ENCODE measurements around the gene SKIC2. TPM values are rescaled to one million over a fixed set of nuclear protein-coding genes. Genes with fewer than 3 reads are reported as not detected.
"Not testable (repeated sequence)": the region's sequence is repeated elsewhere in the genome, so short reads cannot be mapped to it uniquely, and the experiment has no call there.

SKIC2 gene
- total and polyA plus RNA-seq, 9 donors: 24.6 to 59.4 (median 42.1) TPM

DNA sequence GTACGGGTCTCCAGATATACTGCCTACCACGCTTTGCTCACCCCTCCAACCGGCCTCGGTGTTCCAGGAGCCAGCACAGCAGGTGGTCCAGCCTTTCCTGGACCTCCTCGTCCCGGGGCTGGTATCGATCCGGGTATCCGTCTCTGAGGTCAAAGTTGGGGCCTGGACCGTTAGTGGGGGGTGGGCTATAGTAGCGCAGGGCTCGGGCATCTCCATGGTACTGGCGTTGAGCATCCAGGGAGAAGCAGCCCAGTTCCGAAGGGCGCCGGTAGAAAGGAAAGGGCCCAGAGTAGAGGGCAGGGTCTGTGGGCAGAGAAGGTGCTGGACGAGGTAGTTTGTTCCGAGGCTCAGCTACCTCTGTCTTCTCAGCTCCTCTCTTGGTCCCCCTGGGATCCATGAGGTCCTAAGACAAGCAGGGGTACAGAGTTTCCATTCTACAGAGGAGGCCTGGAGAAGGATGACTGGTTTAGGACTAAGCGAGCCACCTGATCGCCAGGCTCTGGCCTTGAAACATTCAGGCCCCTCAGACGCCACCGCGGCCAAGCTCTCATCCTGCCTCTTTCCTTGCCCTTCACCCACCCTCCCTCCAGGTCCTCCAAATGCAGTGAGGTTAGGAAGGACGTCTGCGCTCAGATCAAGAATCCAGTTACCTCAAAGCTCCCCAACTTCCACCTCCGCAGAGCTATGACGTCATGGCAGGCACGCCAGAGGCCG lies 12.5 kb downstream of the SKIC2 start:
- DNase-seq: peak in 1 of 5 donors; percentile 54
- WGBS, 3 donors: 6 to 20% (median 13%) methylated on average over 29 of the region's 29 CpGs
- Histone ChIP-seq H3K4me3 (peak overlapping the region; percentile 79), H3K27me3 (no peaks in the 10 kb centered on the region), H3K36me3 (no peaks in the 10 kb centered on the region), H3K27ac (peak overlapping the region; percentile 96 to 97), H3K4me1 (ENCODE audit: insufficient read depth) (peaks cover 4% of the 10 kb centered on the region), H3K9me3 (no peaks in the 10 kb centered on the region)
- intact Hi-C loops (cut with DNase I): no loop called here
- TF ChIP-seq EP300 (IDR thresholded peaks at IDR 0.05) (no peak), POLR2A (IDR thresholded peaks at IDR 0.05) (no peak)
- TF ChIP-seq, protein P1, sequence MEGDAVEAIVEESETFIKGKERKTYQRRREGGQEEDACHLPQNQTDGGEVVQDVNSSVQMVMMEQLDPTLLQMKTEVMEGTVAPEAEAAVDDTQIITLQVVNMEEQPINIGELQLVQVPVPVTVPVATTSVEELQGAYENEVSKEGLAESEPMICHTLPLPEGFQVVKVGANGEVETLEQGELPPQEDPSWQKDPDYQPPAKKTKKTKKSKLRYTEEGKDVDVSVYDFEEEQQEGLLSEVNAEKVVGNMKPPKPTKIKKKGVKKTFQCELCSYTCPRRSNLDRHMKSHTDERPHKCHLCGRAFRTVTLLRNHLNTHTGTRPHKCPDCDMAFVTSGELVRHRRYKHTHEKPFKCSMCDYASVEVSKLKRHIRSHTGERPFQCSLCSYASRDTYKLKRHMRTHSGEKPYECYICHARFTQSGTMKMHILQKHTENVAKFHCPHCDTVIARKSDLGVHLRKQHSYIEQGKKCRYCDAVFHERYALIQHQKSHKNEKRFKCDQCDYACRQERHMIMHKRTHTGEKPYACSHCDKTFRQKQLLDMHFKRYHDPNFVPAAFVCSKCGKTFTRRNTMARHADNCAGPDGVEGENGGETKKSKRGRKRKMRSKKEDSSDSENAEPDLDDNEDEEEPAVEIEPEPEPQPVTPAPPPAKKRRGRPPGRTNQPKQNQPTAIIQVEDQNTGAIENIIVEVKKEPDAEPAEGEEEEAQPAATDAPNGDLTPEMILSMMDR (IDR thresholded peaks at IDR 0.05): no peak

DNA sequence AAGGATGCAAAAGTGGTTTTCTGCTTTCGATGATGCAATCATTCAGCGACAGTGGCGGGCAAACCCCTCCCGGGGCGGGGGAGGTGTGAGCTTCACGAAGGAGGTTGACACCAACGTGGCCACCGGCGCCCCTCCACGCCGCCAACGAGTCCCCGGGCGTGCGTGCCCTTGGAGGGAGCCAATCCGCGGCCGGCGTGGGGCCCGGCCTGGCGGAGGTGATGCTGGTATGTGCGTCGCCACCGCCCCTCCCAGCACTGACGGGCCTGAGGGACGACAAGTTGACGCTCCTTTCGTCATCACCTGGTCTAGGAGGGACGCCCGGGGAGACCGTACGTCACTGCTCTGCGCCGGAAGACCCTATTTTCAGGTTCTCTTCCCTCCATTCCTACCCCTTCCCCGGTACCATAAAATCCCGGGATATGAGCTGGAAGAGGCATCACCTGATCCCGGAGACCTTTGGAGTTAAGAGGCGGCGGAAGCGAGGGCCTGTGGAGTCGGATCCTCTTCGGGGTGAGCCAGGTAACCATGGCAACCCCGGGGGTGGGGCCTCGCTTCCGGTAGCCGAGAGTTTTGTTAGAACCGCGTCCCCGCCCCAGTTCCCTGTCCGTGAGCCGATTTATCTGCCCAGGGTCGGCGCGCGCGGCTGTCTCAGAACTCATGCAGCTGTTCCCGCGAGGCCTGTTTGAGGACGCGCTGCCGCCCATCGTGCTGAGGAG lies 13.2 kb downstream of the SKIC2 start, which contains the start of gene DXO:
DXO (minus strand) TSS at position 146 of the 716 bp plus-strand sequence. CDS start 463 bp downstream, outside the sequence.
- peak; percentile 95 to 96 (median 96) for DNase-seq
- 0 to 1% (median 1%) methylated on average over 60 to 62 of the region's 62 CpGs for WGBS, 3 donors
- TF ChIP-seq POLR2A (IDR thresholded peaks at IDR 0.05) (peak; percentile 76), EP300 (IDR thresholded peaks at IDR 0.05) (peak; percentile 65)
- TF ChIP-seq, protein P1 (IDR thresholded peaks at IDR 0.05): no peak
- H3K27me3 ChIP-seq: no peaks in the 10 kb centered on the region
- no peaks in the 10 kb centered on the region for H3K36me3 ChIP-seq
- H3K4me3 ChIP-seq: peak within 1 kb of the TSS; percentile 79
- H3K4me1 ChIP-seq (ENCODE audit: insufficient read depth): peaks cover 4% of the 10 kb centered on the region
- peak within 1 kb of the TSS; percentile 96 to 97 for H3K27ac ChIP-seq
- intact Hi-C loops (cut with DNase I): no loop called here
- H3K9me3 ChIP-seq: no peaks in the 10 kb centered on the region

DNA sequence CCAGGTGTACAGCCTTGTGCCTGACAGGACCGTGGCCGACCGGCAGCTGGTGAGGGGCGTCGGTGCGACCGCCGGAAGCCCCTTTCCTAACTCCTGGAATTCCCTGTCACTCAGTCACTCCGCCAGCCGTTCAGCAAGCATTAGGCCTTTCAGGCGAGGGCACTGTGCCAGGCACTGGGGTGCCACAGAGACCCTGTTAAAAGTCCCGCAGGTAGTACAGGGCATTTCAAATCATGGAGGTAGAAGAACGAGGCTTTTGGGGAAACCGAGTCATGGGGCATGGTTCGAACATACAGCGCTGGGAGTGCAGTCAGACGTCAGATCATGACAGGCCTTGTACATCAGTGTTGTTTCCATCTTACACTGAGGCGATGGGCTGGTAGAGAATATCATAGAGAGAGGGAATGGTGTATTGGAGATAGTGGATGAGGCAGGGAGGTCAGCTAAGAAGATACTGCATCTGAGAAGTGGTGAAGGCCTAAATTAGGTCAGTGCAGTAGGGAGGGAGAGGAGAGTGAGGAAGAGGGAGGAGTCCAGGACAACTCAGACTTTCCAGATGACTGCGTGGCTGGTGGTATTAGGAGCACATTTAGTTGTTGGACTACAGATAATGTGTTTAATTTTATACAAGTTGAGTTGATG lies 13.9 kb downstream of the SKIC2 start:
- peak in 1 of 5 donors; percentile 21 for DNase-seq
- 5 to 8% (median 7%) methylated on average over 19 of the region's 19 CpGs for WGBS, 3 donors
- H3K4me3 ChIP-seq: peak overlapping the region; percentile 79
- H3K9me3 ChIP-seq: no peaks in the 10 kb centered on the region
- peak overlapping the region; percentile 96 to 97 for H3K27ac ChIP-seq
- TF ChIP-seq POLR2A (IDR thresholded peaks at IDR 0.05): no peak
- no peak for TF ChIP-seq EP300 (IDR thresholded peaks at IDR 0.05)
- TF ChIP-seq, protein P1 (IDR thresholded peaks at IDR 0.05): no peak
- no peaks in the 10 kb centered on the region for H3K36me3 ChIP-seq
- peaks cover 4% of the 10 kb centered on the region for H3K4me1 ChIP-seq (ENCODE audit: insufficient read depth)
- no peaks in the 10 kb centered on the region for H3K27me3 ChIP-seq
- intact Hi-C loops (cut with DNase I): no loop called here

DNA sequence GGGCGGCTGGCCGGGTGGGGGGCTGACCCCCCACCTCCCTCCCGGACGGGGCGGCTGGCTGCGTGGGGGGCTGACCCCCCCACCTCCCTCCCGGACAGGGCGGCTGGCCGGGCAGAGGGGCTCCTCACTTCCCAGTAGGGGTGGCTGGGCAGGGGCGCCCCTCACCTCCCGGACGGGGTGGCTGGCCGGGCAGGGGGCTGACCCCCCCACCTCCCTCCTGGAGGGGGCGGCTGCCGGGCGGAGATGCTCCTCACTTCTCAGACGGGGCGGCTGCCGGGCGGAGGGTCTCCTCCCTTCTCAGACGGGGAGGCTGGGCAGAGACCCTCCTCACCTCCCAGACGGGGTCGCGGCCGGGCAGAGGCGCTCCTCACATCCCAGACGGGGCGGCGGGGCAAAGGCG lies 17.1 kb downstream of the SKIC2 start:
- intact Hi-C loops (cut with DNase I); H3K9me3 ChIP-seq; H3K4me3 ChIP-seq; H3K27ac ChIP-seq; H3K36me3 ChIP-seq; H3K27me3 ChIP-seq; H3K4me1 ChIP-seq (ENCODE audit: insufficient read depth): not testable (repeated sequence)
- WGBS, 3 donors: 89 to 92% methylated on average over 20 to 30 of the region's 30 CpGs; no CpG with 5 or more reads in 1 of the 3 donors
- peak in 2 of 5 donors; percentile 38 to 42 for DNase-seq
